Activated gamma-delta T cell treated with Interleukin-2 at 50 U/mL for 16 hours (primary cell): ENCODE measurements around the gene POLN.

Experiments used
- DNase-seq: peaks from one replicate; pipeline ENCODE4 v3.0.0-alpha.2; 2020

Gene POLN

GRCh38 chr4:2241410-2242353, at the start of gene POLN, which contains the start of gene HAUS3:
Gene POLN (minus strand): TSS chr4:2242121. CDS start chr4:2229231, 12,890 bp downstream.
Gene HAUS3 (minus strand): TSS chr4:2242121. CDS start chr4:2240946, 1,175 bp downstream.
- DNase-seq, result peak; percentile 99

GRCh38 chr4:2290974-2291704, 49.2 kb upstream of the POLN start:
- DNase-seq, result peak; percentile 84

- no peak for DNase-seq
Measured at GRCh38 chr4:2290488-2290887, 48.6 kb upstream of the POLN start.

GRCh38 chr4:2289955-2290333, 48.0 kb upstream of the POLN start:
- DNase-seq, result no peak

- DNase-seq, result no peak
Measured at GRCh38 chr4:2289311-2289954, 47.5 kb upstream of the POLN start.

GRCh38 chr4:2288051-2288541, 46.2 kb upstream of the POLN start:
- DNase-seq, result no peak

GRCh38 chr4:2287594-2287915, 45.6 kb upstream of the POLN start:
- DNase-seq, result no peak

- no peak for DNase-seq
Measured at GRCh38 chr4:2286904-2287593, 45.1 kb upstream of the POLN start.

- DNase-seq, result no peak
Measured at GRCh38 chr4:2285613-2286381, 43.9 kb upstream of the POLN start.

GRCh38 chr4:2284934-2285612, 43.2 kb upstream of the POLN start:
- no peak for DNase-seq

- DNase-seq, result no peak
Measured at GRCh38 chr4:2284161-2284933, 42.4 kb upstream of the POLN start.

- no peak for DNase-seq
Measured at GRCh38 chr4:2283199-2283711, 41.3 kb upstream of the POLN start.

- DNase-seq, result peak; percentile 87
Measured at GRCh38 chr4:2281575-2282343, 39.8 kb upstream of the POLN start.

GRCh38 chr4:2280531-2281300, 38.8 kb upstream of the POLN start:
- no peak for DNase-seq

GRCh38 chr4:2277956-2278355, 36.0 kb upstream of the POLN start:
- DNase-seq, result no peak

- DNase-seq, result no peak
Measured at GRCh38 chr4:2276581-2277325, 34.8 kb upstream of the POLN start.

GRCh38 chr4:2275546-2276251, 33.8 kb upstream of the POLN start:
- no peak for DNase-seq
